OCI-LY7 (cell line): ENCODE results near the gene C1orf210. TPM values are rescaled to one million over a fixed set of nuclear protein-coding genes. Genes with fewer than 3 reads are reported as not detected.

Experiments
- BruUV-seq: library from RNA; stranded (reverse); fragments of 400-500 nt; replicated peaks from 2 replicates; lab custom pipeline; 2021; lab: Mats Ljungman, UMichigan
- CTCF ChIA-PET: fragments of 300-600 bp; sonication (Branson Sonifier 250); formaldehyde crosslinking; loops from one replicate; lab custom pipeline; 2022; ENCODE audit warnings: antibody characterized with exemption; ENCODE audit not compliant: unreplicated experiment; lab: Charles Lee
- POLR2A ChIA-PET: fragments of 300-600 bp; sonication (Branson Sonifier 250); formaldehyde crosslinking; loops from one replicate; lab custom pipeline; 2022; ENCODE audit warnings: antibody characterized with exemption; lab: Charles Lee
- DNase-seq: peaks from one replicate; pipeline ENCODE4 v3.0.0-alpha.2; 2015; ENCODE audit warnings: low spot score
- H2AFZ ChIP-seq: fragments of 200-600 bp; sonication (generic), shearing (Covaris generic); 2 replicates; pipeline ENCODE4 v1.6.1; 2014; ENCODE audit warnings: mild to moderate bottlenecking, antibody characterized with exemption, low read length, moderate library complexity
- H3K27ac ChIP-seq: fragments of 200-600 bp; sonication (generic); 2 replicates; pipeline ENCODE4 v1.5.1; 2014; ENCODE audit warnings: mixed run types, low read depth, mild to moderate bottlenecking, moderate library complexity, low read length, inconsistent platforms; ENCODE audit not compliant: poor library complexity, severe bottlenecking
- H3K36me3 ChIP-seq: fragments of 200-600 bp; sonication (generic); 2 replicates; pipeline ENCODE4 v1.6.1; 2014; ENCODE audit warnings: mild to moderate bottlenecking, antibody characterized with exemption, low read length, moderate library complexity, mixed read lengths; ENCODE audit not compliant: insufficient read depth
- H3K4me1 ChIP-seq: fragments of 200-600 bp; sonication (generic); 2 replicates; pipeline ENCODE4 v1.5.1; 2014; ENCODE audit warnings: mild to moderate bottlenecking, low read length; ENCODE audit not compliant: insufficient read depth, poor library complexity, severe bottlenecking
- H3K4me2 ChIP-seq: fragments of 200-600 bp; sonication (generic); 2 replicates; pipeline ENCODE4 v1.6.1; 2014; ENCODE audit warnings: mild to moderate bottlenecking, low read length
- H3K4me3 ChIP-seq: fragments of 200-600 bp; sonication (generic); 2 replicates; pipeline ENCODE4 v1.5.1; 2014; ENCODE audit warnings: mild to moderate bottlenecking, low read depth, low read length; ENCODE audit not compliant: poor library complexity, severe bottlenecking
- H3K79me2 ChIP-seq: fragments of 200-600 bp; sonication (generic); 2 replicates; pipeline ENCODE4 v1.6.1; 2016; ENCODE audit warnings: low read depth, mild to moderate bottlenecking, low read length, moderate library complexity, mixed read lengths; ENCODE audit not compliant: insufficient read depth
- H3K9me2 ChIP-seq: fragments of 200-600 bp; sonication (generic); 2 replicates; pipeline ENCODE4 v1.6.1; 2016; ENCODE audit warnings: mild to moderate bottlenecking, low read length, mixed read lengths; ENCODE audit not compliant: insufficient read depth
- H3K9me3 ChIP-seq: fragments of 200-600 bp; sonication (generic); 2 replicates; pipeline ENCODE4 v1.6.1; 2014; ENCODE audit warnings: mild to moderate bottlenecking, mixed run types, low read length, mixed read lengths
- H4K20me1 ChIP-seq: fragments of 200-600 bp; sonication (generic); 2 replicates; pipeline ENCODE4 v1.6.1; 2014; ENCODE audit warnings: mild to moderate bottlenecking, antibody characterized with exemption, low read length, moderate library complexity, mixed read lengths; ENCODE audit not compliant: insufficient read depth
- EZH2phosphoT487 ChIP-seq: fragments of 200-600 bp; sonication (generic); IDR thresholded peaks from 2 replicates; pipeline ENCODE4 v1.6.1; 2018; ENCODE audit warnings: low read depth, borderline replicate concordance, mild to moderate bottlenecking, mixed run types, antibody characterized with exemption, low read length, moderate library complexity, mixed read lengths
- intact Hi-C: fragments of 100-400 bp; cut with micrococcal nuclease; formaldehyde crosslinking; loops from one replicate; pipeline ENCODE4 v1.10.0; 2022; ENCODE audit not compliant: unreplicated experiment
- total RNA-seq, 2 experiments: library from RNA; depleted of rRNA in 1 of 2; stranded (reverse); fragments of >200 nt in 1 of 2; shearing (Covaris generic) in 1 of 2; gene quantifications; 2 replicates each; pipeline ENCODE4 v1.2.3, GENCODE V29; 2014 to 2022
- TF ChIP-seq, protein P1 (sequence below): fragments of 200-600 bp; sonication (generic); conservative IDR thresholded peaks from 2 replicates; pipeline ENCODE4 v1.5.1; 2014; ENCODE audit warnings: mild to moderate bottlenecking, antibody characterized with exemption, low read length, moderate library complexity, mixed read lengths

The C1orf210 gene
- total RNA-seq, 2 experiments from 2014 or later, result not detected

GRCh38 chr1:43319288-43319687, 33.9 kb upstream of the C1orf210 start:
- ChIA-PET CTCF (no interaction called here), POLR2A (no interaction called here)
- Histone ChIP-seq H3K4me1 (no peaks in the 10 kb centered on the region), H3K4me3 (no peak overlapping the region), H3K9me2 (no peaks in the 10 kb centered on the region), H3K36me3 (no peaks in the 10 kb centered on the region), H2AFZ (no peak overlapping the region), H3K4me2 (no peak overlapping the region), H3K27ac (no peak overlapping the region), H4K20me1 (no peaks in the 10 kb centered on the region), H3K9me3 (no peaks in the 10 kb centered on the region), H3K79me2 (no peaks in the 10 kb centered on the region)
- TF ChIP-seq EZH2phosphoT487, result no peak
- TF ChIP-seq, protein P1, sequence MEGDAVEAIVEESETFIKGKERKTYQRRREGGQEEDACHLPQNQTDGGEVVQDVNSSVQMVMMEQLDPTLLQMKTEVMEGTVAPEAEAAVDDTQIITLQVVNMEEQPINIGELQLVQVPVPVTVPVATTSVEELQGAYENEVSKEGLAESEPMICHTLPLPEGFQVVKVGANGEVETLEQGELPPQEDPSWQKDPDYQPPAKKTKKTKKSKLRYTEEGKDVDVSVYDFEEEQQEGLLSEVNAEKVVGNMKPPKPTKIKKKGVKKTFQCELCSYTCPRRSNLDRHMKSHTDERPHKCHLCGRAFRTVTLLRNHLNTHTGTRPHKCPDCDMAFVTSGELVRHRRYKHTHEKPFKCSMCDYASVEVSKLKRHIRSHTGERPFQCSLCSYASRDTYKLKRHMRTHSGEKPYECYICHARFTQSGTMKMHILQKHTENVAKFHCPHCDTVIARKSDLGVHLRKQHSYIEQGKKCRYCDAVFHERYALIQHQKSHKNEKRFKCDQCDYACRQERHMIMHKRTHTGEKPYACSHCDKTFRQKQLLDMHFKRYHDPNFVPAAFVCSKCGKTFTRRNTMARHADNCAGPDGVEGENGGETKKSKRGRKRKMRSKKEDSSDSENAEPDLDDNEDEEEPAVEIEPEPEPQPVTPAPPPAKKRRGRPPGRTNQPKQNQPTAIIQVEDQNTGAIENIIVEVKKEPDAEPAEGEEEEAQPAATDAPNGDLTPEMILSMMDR, result no peak
- DNase-seq, result no peak
- intact Hi-C loops, result no loop called here
- no TSS peak for BruUV-seq

DNA sequence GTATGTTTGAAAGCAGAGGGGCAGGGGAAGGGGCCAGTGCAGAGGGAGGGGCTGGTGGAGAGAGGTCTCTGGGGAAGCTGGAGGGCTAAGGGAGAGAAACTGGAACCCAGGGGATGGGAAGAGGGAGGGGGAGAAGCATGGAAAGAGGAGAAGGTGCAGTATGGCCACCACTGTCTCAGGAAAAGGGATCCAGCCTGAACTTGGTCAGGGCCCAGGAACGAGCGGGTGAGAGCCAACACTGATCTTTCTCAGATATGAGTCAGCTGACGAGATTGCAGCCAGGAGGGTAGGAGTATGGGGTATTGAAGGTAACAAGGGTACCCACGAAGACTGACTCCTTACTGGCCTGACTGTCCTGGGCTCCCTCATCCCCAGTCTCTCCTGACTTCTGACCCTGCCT, 33.5 kb upstream of the C1orf210 start:
- no peaks in the 10 kb centered on the region for H3K9me2 ChIP-seq
- no peaks in the 10 kb centered on the region for H3K36me3 ChIP-seq
- no TSS peak for BruUV-seq
- H3K4me2 ChIP-seq, result no peak overlapping the region
- TF ChIP-seq, protein P1, result no peak
- TF ChIP-seq EZH2phosphoT487, result no peak
- H3K27ac ChIP-seq, result no peak overlapping the region
- H3K4me1 ChIP-seq, result no peaks in the 10 kb centered on the region
- ChIA-PET CTCF (no interaction called here), POLR2A (no interaction called here)
- H3K9me3 ChIP-seq, result no peaks in the 10 kb centered on the region
- no peak overlapping the region for H2AFZ ChIP-seq
- H3K4me3 ChIP-seq, result no peak overlapping the region
- DNase-seq, result no peak
- intact Hi-C loops, result no loop called here
- no peaks in the 10 kb centered on the region for H3K79me2 ChIP-seq
- H4K20me1 ChIP-seq, result no peaks in the 10 kb centered on the region

- ChIA-PET POLR2A (no interaction called here), CTCF (no interaction called here)
- H3K4me1 ChIP-seq, result no peaks in the 10 kb centered on the region
- H3K9me3 ChIP-seq, result no peaks in the 10 kb centered on the region
- no peaks in the 10 kb centered on the region for H3K79me2 ChIP-seq
- H2AFZ ChIP-seq, result no peak overlapping the region
- TF ChIP-seq, protein P1, result no peak
- no peak for TF ChIP-seq EZH2phosphoT487
- no peaks in the 10 kb centered on the region for H4K20me1 ChIP-seq
- no peaks in the 10 kb centered on the region for H3K36me3 ChIP-seq
- H3K4me2 ChIP-seq, result no peak overlapping the region
- BruUV-seq, result no TSS peak
- intact Hi-C loops, result no loop called here
- no peak overlapping the region for H3K27ac ChIP-seq
- no peaks in the 10 kb centered on the region for H3K9me2 ChIP-seq
- no peak overlapping the region for H3K4me3 ChIP-seq
- no peak for DNase-seq
Observed at GRCh38 chr1:43317817-43318471, 32.6 kb upstream of the C1orf210 start.
